SK-N-SH (cell line): ENCODE data around the gene ATPAF2. TPM values are rescaled to one million over a fixed set of nuclear protein-coding genes. Genes with fewer than 3 reads are reported as not detected.
A peak's percentile ranks its signal among the peaks of the same experiment; 100 is the strongest.

ENCODE experiments used
- CTCF ChIA-PET: fragments of 300-600, 350-600 bp; formaldehyde crosslinking; extraction: SDS; loops from one replicate; lab custom pipeline; 2021; lab: Yijun Ruan, JAX
- POLR2A ChIA-PET: fragments of 350-600 bp; sonication (Branson Sonifier 250); formaldehyde crosslinking; extraction: SDS; loops from one replicate; lab custom pipeline; 2020; ENCODE audit warnings: antibody characterized with exemption, inconsistent platforms; lab: Yijun Ruan, JAX
- DNase-seq: peaks from one replicate; pipeline ENCODE4 v3.0.0; 2012
- H2AFZ ChIP-seq: fragments of 200-600 bp; sonication (generic); 2 replicates; pipeline ENCODE4 v1.8.1; 2016; ENCODE audit warnings: antibody characterized with exemption, mild to moderate bottlenecking, low read depth
- H3F3A ChIP-seq: fragments of 200-600 bp; sonication (generic); replicated peaks from 2 replicates; pipeline ENCODE3; 2016; ENCODE audit warnings: antibody characterized with exemption, mild to moderate bottlenecking; ENCODE audit not compliant: insufficient read depth
- H3K27ac ChIP-seq, 2 experiments: fragments of 200-500 bp in 1 of 2; fragments of 200-600 bp in 1 of 2; sonication (Bioruptor generic) in 1 of 2; sonication (generic), shearing (Covaris generic) in 1 of 2; 2 replicates each; pipeline versions ENCODE4 v1.5.1 to v1.6.1; 2014 to 2016; ENCODE audit warnings: low read depth in 2 of 2, inconsistent platforms in 1 of 2, low read length in 1 of 2, mild to moderate bottlenecking in 1 of 2, mixed read lengths in 1 of 2
- H3K27me3 ChIP-seq: fragments of 200-600 bp; sonication (generic), shearing (Covaris generic); 2 replicates; pipeline ENCODE4 v1.6.1; 2016; ENCODE audit warnings: mixed run types; ENCODE audit not compliant: insufficient read depth
- H3K36me3 ChIP-seq, 2 experiments: fragments of 200-500 bp in 1 of 2; fragments of 200-600 bp in 1 of 2; sonication (Bioruptor generic) in 1 of 2; sonication (generic) in 1 of 2; replicated peaks in 1 of 2; 2 replicates each; pipeline versions ENCODE3 to v1.5.1; 2014 to 2016; ENCODE audit warnings: low read length in 1 of 2, mild to moderate bottlenecking in 1 of 2; ENCODE audit not compliant: insufficient read depth in 2 of 2, control insufficient read depth in 1 of 2
- H3K4me1 ChIP-seq, 2 experiments: fragments of 200-500 bp in 1 of 2; fragments of 200-600 bp in 1 of 2; sonication (Bioruptor generic) in 1 of 2; sonication (generic), shearing (Covaris generic) in 1 of 2; 2 replicates each; pipeline versions ENCODE4 v1.5.1 to v1.6.1; 2014 to 2016; ENCODE audit warnings: low read depth in 1 of 2, low read length in 1 of 2, mixed run types in 1 of 2; ENCODE audit not compliant: insufficient read depth in 2 of 2, control insufficient read depth in 1 of 2
- H3K4me2 ChIP-seq: fragments of 200-600 bp; sonication (generic), shearing (Covaris generic); 2 replicates; pipeline ENCODE4 v1.6.1; 2017; ENCODE audit warnings: mixed run types
- H3K4me3 ChIP-seq, 2 experiments: fragments of 200-500 bp in 1 of 2; fragments of 200-600 bp in 1 of 2; sonication (Bioruptor generic) in 1 of 2; sonication (generic), shearing (Covaris generic) in 1 of 2; 2 replicates each; pipeline versions ENCODE4 v1.5.1 to v1.8.1; 2014 to 2016; ENCODE audit warnings: low read depth in 2 of 2, inconsistent platforms in 1 of 2, low read length in 1 of 2, mild to moderate bottlenecking in 1 of 2, mixed read lengths in 1 of 2, moderate library complexity in 1 of 2
- H3K79me2 ChIP-seq: fragments of 200-600 bp; sonication (generic); 2 replicates; pipeline ENCODE4 v1.8.1; 2017; ENCODE audit warnings: mild to moderate bottlenecking; ENCODE audit not compliant: insufficient read depth
- H3K9ac ChIP-seq: fragments of 200-600 bp; sonication (generic); 2 replicates; pipeline ENCODE4 v1.6.1; 2017; ENCODE audit warnings: mixed run types
- H3K9me2 ChIP-seq: fragments of 200-600 bp; sonication (generic); 2 replicates; pipeline ENCODE4 v1.6.1; 2017; ENCODE audit warnings: mixed run types
- H3K9me3 ChIP-seq: fragments of 200-600 bp; sonication (generic); 2 replicates; pipeline ENCODE4 v1.6.1; 2017; ENCODE audit warnings: mixed run types, mild to moderate bottlenecking, moderate library complexity
- H4K20me1 ChIP-seq: fragments of 200-600 bp; sonication (generic); 2 replicates; pipeline ENCODE4 v1.6.1; 2017; ENCODE audit warnings: mild to moderate bottlenecking, mixed run types; ENCODE audit not compliant: insufficient read depth
- FOSL2 ChIP-seq: IDR thresholded peaks from 2 replicates; pipeline ENCODE4 v1.4.0; 2012; ENCODE audit warnings: low read depth, mild to moderate bottlenecking, moderate library complexity, borderline replicate concordance
- NRF1 ChIP-seq: IDR thresholded peaks from 2 replicates; pipeline ENCODE4 v1.6.1; 2012; ENCODE audit warnings: low read depth, mild to moderate bottlenecking, low read length
- RCOR1 ChIP-seq: fragments of 150-350 bp; IDR thresholded peaks from 2 replicates; pipeline ENCODE4 v1.6.1; 2017; ENCODE audit warnings: antibody characterized with exemption, low read length
- RXRA ChIP-seq: IDR thresholded peaks from 2 replicates; pipeline ENCODE4 v1.4.0; 2012; ENCODE audit warnings: low read depth, mild to moderate bottlenecking, borderline replicate concordance
- TAF1 ChIP-seq: IDR thresholded peaks from 2 replicates; pipeline ENCODE4 v1.6.1; 2012; ENCODE audit warnings: low read depth, mild to moderate bottlenecking, low read length, moderate library complexity, borderline replicate concordance
- TEAD4 ChIP-seq: IDR thresholded peaks from 2 replicates; pipeline ENCODE4 v1.4.0; 2012; ENCODE audit warnings: mild to moderate bottlenecking, borderline replicate concordance; ENCODE audit not compliant: insufficient read depth
- WGBS: methylation state at CpG from one replicate; pipeline ENCODE4 v1.1.6; 2017; ENCODE audit warnings: low lambda C conversion rate; 5-methylcytosine and 5-hydroxymethylcytosine counted together
- polyA plus RNA-seq, 3 experiments: library from polyadenylated mRNA; depleted of rRNA; stranded (reverse); fragments of >200 nt; gene quantifications; 2 replicates each; pipeline ENCODE4 v1.2.3, GENCODE V29; 2012
- TF ChIP-seq, protein P1 (sequence below): fragments of 200-600 bp; sonication (generic); IDR thresholded peaks from 2 replicates; pipeline ENCODE4 v1.6.1; 2017; ENCODE audit warnings: antibody characterized with exemption, mild to moderate bottlenecking, moderate library complexity
- TF ChIP-seq, protein P2 (sequence below): IDR thresholded peaks from 2 replicates; pipeline ENCODE4 v1.4.0; 2012; ENCODE audit warnings: low read depth, borderline replicate concordance
- TF ChIP-seq, protein P3 (sequence below): IDR thresholded peaks from 2 replicates; pipeline ENCODE4 v1.4.0; 2012; ENCODE audit warnings: low read depth

Gene ATPAF2
- polyA plus RNA-seq, 1 of the 3 experiments (the other 2 are of a cell fraction): 20.8 TPM

DNA sequence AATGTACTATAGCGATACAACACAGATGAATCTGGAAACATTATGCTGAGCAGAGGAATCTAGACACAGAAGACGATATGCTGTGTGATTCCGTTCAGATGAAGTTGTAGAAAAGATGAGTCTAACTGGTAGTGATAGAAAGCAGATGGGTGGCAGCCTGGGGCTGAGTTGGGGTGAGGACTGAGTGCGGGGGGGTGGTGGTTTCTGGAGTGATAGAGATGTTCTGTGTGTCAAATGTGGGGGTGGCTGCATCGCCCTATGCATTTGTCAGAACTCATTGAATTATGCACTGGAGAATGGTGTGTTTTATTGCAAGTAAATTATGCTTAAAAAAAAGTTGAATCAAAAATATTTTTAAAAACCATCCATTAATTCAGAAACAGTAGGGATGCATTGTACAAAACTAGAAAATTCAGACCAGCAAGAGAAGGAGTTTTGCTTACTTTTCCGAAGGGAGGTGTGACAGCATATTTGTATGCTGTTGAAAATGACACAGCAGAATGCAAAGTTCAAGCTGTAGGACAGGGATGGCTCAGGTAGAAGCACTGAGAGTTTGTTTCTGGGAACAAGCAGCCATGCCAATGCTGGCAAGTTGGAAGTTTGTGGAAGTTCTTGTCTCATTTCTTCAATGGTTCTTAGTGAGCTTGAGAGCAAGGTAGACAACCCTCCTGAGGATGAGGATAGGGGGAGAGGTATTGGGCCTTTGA, 35.8 kb upstream of the ATPAF2 start:
- H4K20me1 ChIP-seq: no peaks in the 10 kb centered on the region
- no peak overlapping the region for H2AFZ ChIP-seq
- no peaks in the 10 kb centered on the region for H3K36me3 ChIP-seq
- POLR2A ChIA-PET: no interaction called here
- no peaks in the 10 kb centered on the region for H3K9me2 ChIP-seq
- H3K79me2 ChIP-seq: no peaks in the 10 kb centered on the region
- peak; percentile 61 for DNase-seq
- TF ChIP-seq, protein P1, sequence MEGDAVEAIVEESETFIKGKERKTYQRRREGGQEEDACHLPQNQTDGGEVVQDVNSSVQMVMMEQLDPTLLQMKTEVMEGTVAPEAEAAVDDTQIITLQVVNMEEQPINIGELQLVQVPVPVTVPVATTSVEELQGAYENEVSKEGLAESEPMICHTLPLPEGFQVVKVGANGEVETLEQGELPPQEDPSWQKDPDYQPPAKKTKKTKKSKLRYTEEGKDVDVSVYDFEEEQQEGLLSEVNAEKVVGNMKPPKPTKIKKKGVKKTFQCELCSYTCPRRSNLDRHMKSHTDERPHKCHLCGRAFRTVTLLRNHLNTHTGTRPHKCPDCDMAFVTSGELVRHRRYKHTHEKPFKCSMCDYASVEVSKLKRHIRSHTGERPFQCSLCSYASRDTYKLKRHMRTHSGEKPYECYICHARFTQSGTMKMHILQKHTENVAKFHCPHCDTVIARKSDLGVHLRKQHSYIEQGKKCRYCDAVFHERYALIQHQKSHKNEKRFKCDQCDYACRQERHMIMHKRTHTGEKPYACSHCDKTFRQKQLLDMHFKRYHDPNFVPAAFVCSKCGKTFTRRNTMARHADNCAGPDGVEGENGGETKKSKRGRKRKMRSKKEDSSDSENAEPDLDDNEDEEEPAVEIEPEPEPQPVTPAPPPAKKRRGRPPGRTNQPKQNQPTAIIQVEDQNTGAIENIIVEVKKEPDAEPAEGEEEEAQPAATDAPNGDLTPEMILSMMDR: no peak
- TF ChIP-seq FOSL2 (no peak), RCOR1 (no peak), RXRA (no peak), NRF1 (no peak), TEAD4 (no peak)
- TF ChIP-seq, protein P2, sequence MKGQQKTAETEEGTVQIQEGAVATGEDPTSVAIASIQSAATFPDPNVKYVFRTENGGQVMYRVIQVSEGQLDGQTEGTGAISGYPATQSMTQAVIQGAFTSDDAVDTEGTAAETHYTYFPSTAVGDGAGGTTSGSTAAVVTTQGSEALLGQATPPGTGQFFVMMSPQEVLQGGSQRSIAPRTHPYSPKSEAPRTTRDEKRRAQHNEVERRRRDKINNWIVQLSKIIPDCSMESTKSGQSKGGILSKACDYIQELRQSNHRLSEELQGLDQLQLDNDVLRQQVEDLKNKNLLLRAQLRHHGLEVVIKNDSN: no peak
- TF ChIP-seq, protein P3, sequence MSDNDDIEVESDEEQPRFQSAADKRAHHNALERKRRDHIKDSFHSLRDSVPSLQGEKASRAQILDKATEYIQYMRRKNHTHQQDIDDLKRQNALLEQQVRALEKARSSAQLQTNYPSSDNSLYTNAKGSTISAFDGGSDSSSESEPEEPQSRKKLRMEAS: no peak
- TF ChIP-seq, all 33 proteins: peak for 0
- peaks cover 4% of the 10 kb centered on the region for H3F3A ChIP-seq
- peaks cover 0 to 2% of the 10 kb centered on the region in 2 experiments; a peak in 1 of 4 replicates for H3K4me1 ChIP-seq
- H3K27ac ChIP-seq: no peak overlapping the region
- no peaks in the 10 kb centered on the region for H3K27me3 ChIP-seq
- 51% methylated on average over 6 of the region's 6 CpGs for WGBS
- no peaks in the 10 kb centered on the region for H3K9me3 ChIP-seq
- no peak overlapping the region for H3K4me3 ChIP-seq
- CTCF ChIA-PET: no interaction called here
- no peak overlapping the region for H3K9ac ChIP-seq
- no peak overlapping the region for H3K4me2 ChIP-seq

DNA sequence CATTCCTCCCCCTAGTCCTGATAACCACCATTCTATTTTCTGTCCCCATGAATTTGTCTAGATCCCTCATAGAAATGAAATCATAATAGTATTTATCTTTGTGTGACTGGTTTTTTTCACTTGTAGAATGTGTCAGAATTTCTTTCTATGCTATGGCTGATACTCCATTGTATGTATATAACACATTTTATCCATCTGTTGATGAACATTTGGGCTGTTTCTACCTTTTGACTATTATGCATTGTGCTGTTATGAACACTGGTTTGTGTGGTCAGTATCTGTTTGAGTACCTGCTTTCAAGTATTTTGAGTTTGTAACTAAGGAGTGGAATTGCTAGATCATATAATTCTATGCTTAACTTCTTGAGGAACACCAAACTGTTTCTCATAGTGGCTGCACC, 32.8 kb upstream of the ATPAF2 start:
- DNase-seq: no peak
- ChIA-PET POLR2A (no interaction called here), CTCF (no interaction called here)
- H3K9me2 ChIP-seq: no peaks in the 10 kb centered on the region
- no peak for TF ChIP-seq TAF1
- H3K9ac ChIP-seq: no peak overlapping the region
- H3K79me2 ChIP-seq: no peaks in the 10 kb centered on the region
- H3K4me3 ChIP-seq: no peak overlapping the region
- peaks cover 4% of the 10 kb centered on the region for H3F3A ChIP-seq
- H3K27ac ChIP-seq: no peak overlapping the region
- no peaks in the 10 kb centered on the region for H3K36me3 ChIP-seq
- H3K9me3 ChIP-seq: no peaks in the 10 kb centered on the region
- H2AFZ ChIP-seq: no peak overlapping the region
- H3K27me3 ChIP-seq: no peaks in the 10 kb centered on the region
- H3K4me2 ChIP-seq: no peak overlapping the region
- H4K20me1 ChIP-seq: no peaks in the 10 kb centered on the region
- H3K4me1 ChIP-seq: peaks cover 0 to 2% of the 10 kb centered on the region in 2 experiments; a peak in 1 of 4 replicates
